GM12878 (cell line): ENCODE measurements around the gene CNMD. TPM values are rescaled to one million over a fixed set of nuclear protein-coding genes. Genes with fewer than 3 reads are reported as not detected.
A peak's percentile ranks its signal among the peaks of the same experiment; 100 is the strongest.

Experiments used
- ATAC-seq: fragments of 200-7000 bp; cut with Tn5 transposase; 3 replicates; pipeline ENCODE4 v1.9.1; 2020; ENCODE audit warnings: mild to moderate bottlenecking, moderate library complexity
- BruUV-seq: library from RNA; stranded (reverse); fragments of 400-500 nt; replicated peaks from 2 replicates; lab custom pipeline; 2021; lab: Mats Ljungman, UMichigan
- CTCF ChIA-PET: fragments of 300-600 bp; sonication (Branson Sonifier 250); formaldehyde crosslinking; extraction: SDS; loops from one replicate; lab custom pipeline; 2021; ENCODE audit warnings: inconsistent platforms; lab: Yijun Ruan, JAX
- POLR2A ChIA-PET: fragments of 350-600 bp; formaldehyde crosslinking; extraction: SDS; loops from one replicate; lab custom pipeline; 2021; ENCODE audit warnings: inconsistent platforms; lab: Charles Lee
- RAD21 ChIA-PET: fragments of 300-600 bp; sonication (Branson Sonifier 250); formaldehyde crosslinking; loops from one replicate; lab custom pipeline; 2023; ENCODE audit warnings: antibody characterized with exemption; ENCODE audit not compliant: unreplicated experiment; lab: Charles Lee
- SMC1A ChIA-PET: fragments of 300-600 bp; sonication (Branson Sonifier 250); formaldehyde crosslinking; loops from one replicate; lab custom pipeline; 2023; ENCODE audit not compliant: unreplicated experiment, uncharacterized antibody; lab: Charles Lee
- DNase-seq: peaks from one replicate; pipeline ENCODE4 v3.0.0-alpha.2; 2011; ENCODE audit warnings: low read depth, low spot score
- FAIRE-seq: peaks from 3 replicates; lab custom pipeline; 2011; peaks lifted over from hg19 to GRCh38; lab: Jason Lieb, UNC
- H2AFZ ChIP-seq: 2 replicates; pipeline ENCODE4 v1.6.0; 2011; ENCODE audit warnings: low read depth, low read length, control low read depth; ENCODE audit not compliant: control insufficient read depth
- H3K27ac ChIP-seq: 2 replicates; pipeline ENCODE4 v1.5.1; 2011; ENCODE audit warnings: control low read depth; ENCODE audit not compliant: control insufficient read depth, insufficient read depth
- H3K27me3 ChIP-seq, 2 experiments: replicated peaks in 1 of 2; 2 replicates each; pipeline versions ENCODE4 v1.6.0 to v1.6.1; 2011; ENCODE audit warnings: low read length in 1 of 2; ENCODE audit not compliant: control insufficient read depth in 2 of 2, insufficient read depth in 2 of 2
- H3K36me3 ChIP-seq, 2 experiments: 2 replicates each; pipeline ENCODE4 v1.5.1; 2011; ENCODE audit warnings: low read length in 1 of 2; ENCODE audit not compliant: control insufficient read depth in 2 of 2, insufficient read depth in 2 of 2
- H3K4me1 ChIP-seq: 2 replicates; pipeline ENCODE4 v1.6.1; 2011; ENCODE audit warnings: mild to moderate bottlenecking, low read length, moderate library complexity, mixed read lengths; ENCODE audit not compliant: control insufficient read depth, insufficient read depth
- H3K4me2 ChIP-seq: 2 replicates; pipeline ENCODE4 v1.6.0; 2011; ENCODE audit warnings: control low read depth; ENCODE audit not compliant: control insufficient read depth, insufficient read depth
- H3K4me3 ChIP-seq: fragments of 200-600 bp; sonication (generic); 2 replicates; pipeline ENCODE4 v1.5.1; 2016
- H3K79me2 ChIP-seq: 2 replicates; pipeline ENCODE4 v1.6.0; 2011; ENCODE audit warnings: low read length; ENCODE audit not compliant: control insufficient read depth, insufficient read depth
- H3K9ac ChIP-seq: 2 replicates; pipeline ENCODE4 v1.8.0; 2011; ENCODE audit warnings: low read length, control low read depth, mixed read lengths; ENCODE audit not compliant: control insufficient read depth, insufficient read depth
- H3K9me3 ChIP-seq: replicated peaks from 3 replicates; pipeline ENCODE4 v1.5.1; 2011; ENCODE audit warnings: mild to moderate bottlenecking, low read length; ENCODE audit not compliant: control insufficient read depth, insufficient read depth
- H4K20me1 ChIP-seq: 2 replicates; pipeline ENCODE4 v1.6.0; 2011; ENCODE audit not compliant: control insufficient read depth, insufficient read depth
- IKZF2 ChIP-seq, 2 experiments: fragments of 450-650 bp; IDR thresholded peaks; 2 replicates each; pipeline ENCODE4 v1.6.1; 2017; ENCODE audit warnings: mild to moderate bottlenecking in 2 of 2, moderate library complexity in 2 of 2
- MEF2B ChIP-seq: fragments of 450-650 bp; IDR thresholded peaks from 2 replicates; pipeline ENCODE4 v1.6.1; 2018; ENCODE audit warnings: mild to moderate bottlenecking, moderate library complexity; ENCODE audit not compliant: partially characterized antibody, poor library complexity, severe bottlenecking
- RFX5 ChIP-seq: IDR thresholded peaks from 2 replicates; pipeline ENCODE4 v1.6.1; 2011; ENCODE audit warnings: low read depth, low read length, improper control_type of control experiment
- ZNF687 ChIP-seq: fragments of 450-650 bp; IDR thresholded peaks from 2 replicates; pipeline ENCODE4 v1.6.1; 2017; ENCODE audit warnings: mild to moderate bottlenecking, moderate library complexity
- WGBS: methylation state at CpG from one replicate; pipeline ENCODE4 v1.1.6; 2016; ENCODE audit warnings: low lambda C conversion rate; ENCODE audit not compliant: insufficient replicate concordance, insufficient coverage; ENCODE audit errors: missing lambda C conversion rate; 5-methylcytosine and 5-hydroxymethylcytosine counted together
- in situ Hi-C: fragments of 300-500 bp; cut with MboI; formaldehyde crosslinking; loops from 9 replicates; pipeline ENCODE4 v1.14.3; 2018; ENCODE audit warnings: mixed read lengths
- intact Hi-C: fragments of 100-400 bp; cut with micrococcal nuclease; formaldehyde crosslinking; loops from one replicate; pipeline ENCODE4 v1.14.2; 2022; ENCODE audit not compliant: unreplicated experiment
- polyA plus RNA-seq, 11 experiments: library from polyadenylated mRNA; depleted of rRNA in 4 of 11; unstranded in 6 of 11; stranded (reverse) in 5 of 11; fragments of >200 nt; fragmentation: Nextera tagmentation in 4 of 11; fragmentation: Illumina TruSeq in 1 of 11; extraction: Ambion mirVana in 4 of 11; extraction: Trizol in 1 of 11; gene quantifications; 1 replicate in 1 of 11; 2 replicates in 10 of 11; pipeline versions ENCODE4 v1.2.1 to v1.2.3, GENCODE V29; 2011 to 2016; ENCODE audit warnings: inconsistent platforms in 2 of 11, missing spikeins in 2 of 11, low read depth in 1 of 11
- total RNA-seq, 4 experiments: library from RNA; depleted of rRNA in 3 of 4; stranded (reverse); fragments of >200 nt in 3 of 4; fragmentation: Illumina TruSeq in 1 of 4; extraction: Trizol in 1 of 4; gene quantifications; 2 replicates each; pipeline versions ENCODE4 v1.2.1 to v1.2.3, GENCODE V29; 2013 to 2021

The CNMD gene
- total and polyA plus RNA-seq, 10 of the 15 experiments (the other 5 are each of a cell fraction or from before 2014, with no cell fraction given) = 0.31 to 1.6 (median 0.73) TPM

GRCh38 chr13:52725302-52725701 lies 14.3 kb downstream of the CNMD start:
- Histone ChIP-seq H3K4me3 (no peak overlapping the region), H3K4me1 (peaks cover 3% of the 10 kb centered on the region; the same call in 1 of the 2 replicates), H3K9me3 (no peaks in the 10 kb centered on the region), H3K4me2 (no peak overlapping the region), H3K79me2 (no peaks in the 10 kb centered on the region), H3K27ac (no peak overlapping the region), H3K36me3 (no peaks in the 10 kb centered on the region), H3K27me3 (no peaks in the 10 kb centered on the region), H4K20me1 (no peaks in the 10 kb centered on the region), H3K9ac (no peak overlapping the region), H2AFZ (no peak overlapping the region)
- in situ Hi-C loops = no loop called here
- intact Hi-C loops = no loop called here
- ChIA-PET POLR2A (interaction anchor here (0.7 to 4.9 kb wide), 12 partner anchors 10 to 86 kb away, joined by 3 to 39 read pairs (median 5); partner anchors contain the start of gene SUGT1), RAD21 (interaction anchor here (0.7 to 5.8 kb wide), 35 partner anchors 10 to 243 kb away, joined by 3 to 161 read pairs (median 6); partner anchors contain the start of genes CNMD and SUGT1), CTCF (interaction anchor here (0.6 to 5.7 kb wide), 17 partner anchors 9 to 105 kb away, joined by 3 to 82 read pairs (median 3); partner anchors contain the start of gene CNMD), SMC1A (interaction anchor here (0.6 to 5.9 kb wide), 32 partner anchors 8 to 804 kb away, joined by 3 to 137 read pairs (median 8); partner anchors contain the start of genes CNMD and SUGT1)
- FAIRE-seq = no peak
- 4% methylated on average over 1 of the region's 1 CpG for WGBS
- DNase-seq = no peak
- no TSS peak for BruUV-seq
- TF ChIP-seq ZNF687 (0 out of 2 replicates have a peak, but pooled peaks have one; percentile 41), IKZF2 (IDR thresholded peaks at IDR 0.05) (peak in 1 of 2 experiments; percentile 15; a peak in 1 of 4 replicates), MEF2B (peak; percentile 91), RFX5 (no peak)
- peak; percentile 46 for ATAC-seq
